ENCODE results near the gene PLLP.

The PLLP gene

DNA sequence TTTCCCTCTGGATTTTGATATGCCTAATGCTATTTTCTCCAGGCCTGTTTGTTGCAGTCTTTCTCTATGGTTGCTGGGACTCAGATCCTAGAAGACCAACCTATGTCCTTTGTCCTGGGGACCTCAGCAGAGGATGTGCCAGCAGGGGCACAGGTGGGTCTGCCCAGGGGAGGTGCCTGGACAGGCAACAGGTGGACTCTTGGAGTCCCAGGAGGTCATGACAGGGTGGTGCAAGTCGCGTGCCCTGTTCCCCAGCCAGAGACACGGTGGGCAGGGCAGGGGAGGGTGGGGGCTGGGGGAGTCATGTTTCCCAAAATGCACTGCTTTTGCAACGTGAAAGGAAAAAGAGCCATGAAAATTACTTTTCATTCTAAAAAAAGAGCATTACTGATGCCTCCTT lies 26.3 kb upstream of the PLLP start:
- no peak for DNase-seq (ENCODE audit: low read depth)
- TF ChIP-seq CTCF (IDR thresholded peaks at IDR 0.05; ENCODE audit: insufficient read depth, low read depth, low read length, missing control alignments): no peak
- H3K4me3 ChIP-seq (ENCODE audit: low read length): no peak overlapping the region

DNA sequence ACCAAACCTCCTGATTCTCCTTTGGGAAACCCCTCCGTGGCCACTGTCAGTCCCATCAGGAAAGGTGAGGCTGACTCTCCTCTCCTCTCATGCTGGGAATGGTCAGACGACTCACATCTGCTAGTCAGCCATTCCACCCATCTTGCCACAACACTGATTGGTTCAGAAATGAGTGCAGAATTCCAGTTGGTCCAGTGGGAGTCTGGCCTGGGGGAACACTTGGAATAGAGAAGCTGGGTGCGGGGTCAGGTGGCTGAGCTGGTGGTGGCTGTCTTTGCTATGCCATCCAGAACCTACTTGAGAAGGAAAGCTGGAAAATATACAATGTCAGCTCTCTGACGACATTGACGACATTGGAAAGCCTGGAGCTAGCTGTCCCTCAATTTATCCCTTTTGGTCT lies 23.6 kb upstream of the PLLP start:
- H3K4me3 ChIP-seq (ENCODE audit: low read length): no peak overlapping the region
- TF ChIP-seq CTCF (IDR thresholded peaks at IDR 0.05; ENCODE audit: insufficient read depth, low read depth, low read length, missing control alignments): no peak
- DNase-seq (ENCODE audit: low read depth): peak; percentile 43

DNA sequence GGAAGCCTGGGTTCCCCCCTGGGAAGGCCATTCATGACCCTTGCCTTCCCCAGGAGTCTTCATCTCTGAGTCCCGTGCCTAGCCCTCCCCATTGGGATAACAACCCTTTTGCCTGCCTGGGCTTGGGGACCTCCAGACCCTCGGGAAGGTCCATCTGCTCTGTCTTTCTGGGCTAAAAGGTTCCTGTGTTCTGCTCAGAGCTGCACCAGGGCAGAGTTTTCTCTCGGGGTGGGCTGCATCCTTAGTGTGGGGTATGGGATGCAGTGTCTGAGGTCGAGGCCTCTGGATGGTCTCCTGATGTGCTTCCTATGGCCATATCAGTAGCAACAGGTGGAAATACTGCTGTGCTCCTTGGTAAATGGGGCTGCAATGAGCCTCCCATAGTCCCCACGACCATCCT lies 22.9 kb upstream of the PLLP start:
- H3K4me3 ChIP-seq (ENCODE audit: low read length): no peak overlapping the region
- DNase-seq (ENCODE audit: low read depth): no peak
- no peak for TF ChIP-seq CTCF (IDR thresholded peaks at IDR 0.05; ENCODE audit: insufficient read depth, low read depth, low read length, missing control alignments)

DNA sequence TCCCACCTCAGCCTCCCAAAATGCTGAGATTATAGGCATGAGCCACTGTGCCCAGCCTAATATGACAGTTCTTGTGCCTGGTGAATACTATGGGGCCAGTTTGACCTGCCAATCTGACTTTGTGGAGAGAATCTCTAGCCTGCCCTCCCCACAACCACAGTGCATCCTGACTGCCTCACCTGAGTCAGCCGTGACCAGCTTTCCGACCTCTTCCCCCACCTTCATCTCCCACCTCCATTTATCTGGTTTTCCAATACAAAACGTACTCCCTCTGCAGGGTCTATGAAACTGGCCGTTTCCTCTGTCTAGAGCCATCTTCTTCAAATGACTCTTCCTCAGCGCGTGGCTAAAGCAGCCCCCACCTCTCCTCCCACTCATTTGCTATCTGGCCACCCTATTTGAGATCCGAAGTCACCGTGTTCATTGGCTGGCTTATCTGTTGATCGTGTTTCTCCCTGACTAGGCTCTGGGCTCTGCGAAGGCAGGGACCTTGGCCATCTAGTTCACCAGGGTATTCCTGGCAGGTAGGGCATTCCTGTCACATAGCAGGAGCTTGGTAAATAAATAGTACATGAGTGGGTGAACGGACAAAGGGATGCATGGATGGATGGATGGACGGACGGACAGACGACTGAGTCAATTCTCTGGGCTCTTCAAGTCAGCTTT lies 22.3 kb upstream of the PLLP start:
- no peak for TF ChIP-seq CTCF (IDR thresholded peaks at IDR 0.05; ENCODE audit: insufficient read depth, low read depth, low read length, missing control alignments)
- no peak overlapping the region for H3K4me3 ChIP-seq (ENCODE audit: low read length)
- no peak for DNase-seq (ENCODE audit: low read depth)

DNA sequence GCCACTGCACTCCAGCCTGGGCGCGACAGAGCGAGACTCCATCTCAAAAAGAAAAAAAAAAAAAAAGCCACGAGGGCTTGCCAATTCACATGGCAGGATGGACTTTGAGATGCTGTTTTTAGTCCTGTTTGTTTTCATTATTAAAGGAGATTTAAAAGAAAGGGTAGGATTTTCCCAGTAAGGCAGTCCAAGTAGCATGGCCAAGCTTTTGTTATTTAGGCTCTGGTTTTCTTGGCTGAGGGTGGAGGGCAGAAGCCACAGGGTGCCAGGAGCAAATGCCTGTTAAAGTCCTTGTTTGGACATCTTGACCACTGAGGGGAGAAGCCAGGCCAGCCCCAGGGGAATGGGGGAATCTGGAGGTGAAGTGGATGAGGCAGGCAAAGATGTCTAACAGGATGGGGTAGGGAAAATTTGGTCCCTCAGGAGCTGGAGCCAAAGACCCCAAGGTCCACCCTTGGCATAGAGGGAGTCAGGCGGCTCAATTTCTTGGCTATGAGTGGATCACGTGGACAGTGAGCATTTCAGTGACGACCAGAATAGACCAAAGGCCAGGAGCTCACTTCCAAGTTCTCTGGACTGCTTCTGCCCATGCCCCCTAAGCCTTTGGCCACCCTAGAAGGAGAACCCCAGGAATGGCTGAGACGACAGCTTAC lies 20.8 kb upstream of the PLLP start:
- no peak for TF ChIP-seq CTCF (IDR thresholded peaks at IDR 0.05; ENCODE audit: insufficient read depth, low read depth, low read length, missing control alignments)
- no peak for DNase-seq (ENCODE audit: low read depth)
- H3K4me3 ChIP-seq (ENCODE audit: low read length): no peak overlapping the region

DNA sequence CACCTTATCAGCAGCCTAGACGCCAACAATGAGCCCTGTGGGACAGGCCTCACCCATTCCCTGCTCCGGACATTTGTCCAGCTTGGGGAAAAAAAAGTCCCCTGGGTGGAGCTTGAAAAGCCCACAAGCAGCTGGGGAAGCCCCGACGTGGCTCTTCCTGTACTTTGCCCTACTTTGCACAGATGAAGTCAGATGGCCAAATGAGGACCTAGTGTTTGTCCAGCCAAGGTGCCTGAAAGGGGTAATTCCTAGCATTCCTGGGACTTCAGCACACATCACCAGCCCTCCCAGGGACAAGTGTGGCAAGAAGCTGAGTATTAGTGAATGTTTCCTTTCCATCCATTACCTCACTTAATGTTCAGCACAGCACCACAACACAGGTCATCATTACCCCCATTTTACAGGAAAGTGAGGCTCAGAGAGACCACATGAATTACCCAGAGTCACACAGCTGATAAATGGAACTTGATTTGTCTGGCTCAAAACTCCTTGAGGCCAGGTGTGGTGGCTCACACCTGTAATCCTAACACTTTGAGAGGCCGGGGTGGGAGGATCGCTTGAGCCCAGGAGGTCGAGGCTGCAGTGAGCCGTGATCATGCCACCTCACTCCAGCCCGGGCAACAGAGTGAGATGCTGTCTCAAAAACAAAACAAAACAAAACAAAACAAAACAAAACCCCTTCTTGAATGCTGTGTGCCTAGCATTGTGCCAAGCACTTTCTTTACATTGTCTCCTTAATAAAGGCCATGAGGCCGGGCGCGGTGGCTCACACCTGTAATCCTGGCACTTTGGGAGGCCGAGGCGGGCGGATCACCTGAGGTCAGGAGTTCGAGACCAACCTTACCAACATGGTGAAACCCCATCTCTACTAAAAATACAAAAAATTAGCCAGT lies 19.9 kb upstream of the PLLP start:
- no peak for TF ChIP-seq CTCF (IDR thresholded peaks at IDR 0.05; ENCODE audit: insufficient read depth, low read depth, low read length, missing control alignments)
- DNase-seq (ENCODE audit: low read depth): peak; percentile 29
- H3K4me3 ChIP-seq (ENCODE audit: low read length): no peak overlapping the region
